Epidermal melanocyte (primary cell): ENCODE results near the gene TPPP3.
"Not testable (repeated sequence)": the region's sequence is repeated elsewhere in the genome, so short reads cannot be mapped to it uniquely, and the experiment has no call there.

Source experiments
- DNase-seq: peaks from one replicate; pipeline ENCODE4 v3.0.0; 2011; ENCODE audit warnings: low spot score; ENCODE audit not compliant: insufficient read length

The TPPP3 gene

DNA sequence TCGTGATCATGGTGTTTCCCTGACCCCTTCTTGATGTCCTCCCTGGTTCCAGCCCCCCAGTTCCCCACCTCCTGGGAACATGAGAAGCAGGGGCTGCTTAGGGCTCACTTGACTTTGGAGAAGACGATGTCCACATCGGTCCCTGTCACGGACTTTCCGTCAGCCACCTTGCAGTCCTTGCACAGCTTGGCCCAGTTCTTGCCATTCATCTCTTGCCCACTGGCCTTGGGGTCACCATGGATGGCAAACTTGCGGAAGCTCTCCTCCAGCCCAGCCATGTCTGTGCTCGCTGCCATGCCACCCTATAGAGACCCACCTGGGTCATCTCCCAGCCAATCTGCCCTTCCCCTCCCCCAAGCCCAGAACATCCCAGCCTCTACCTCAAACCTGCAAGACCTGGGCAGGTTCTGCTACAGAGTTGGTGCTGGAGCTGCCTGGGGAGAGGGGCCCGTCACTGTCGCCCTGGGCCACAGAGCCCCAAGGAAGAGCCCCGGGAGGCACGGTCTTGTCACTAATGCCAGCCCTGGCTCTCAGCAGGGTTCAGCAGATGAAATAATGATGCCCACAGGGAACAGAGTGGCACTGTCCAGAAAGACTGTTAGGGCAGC is 2.4 kb downstream of the TPPP3 start:
- no peak for DNase-seq

DNA sequence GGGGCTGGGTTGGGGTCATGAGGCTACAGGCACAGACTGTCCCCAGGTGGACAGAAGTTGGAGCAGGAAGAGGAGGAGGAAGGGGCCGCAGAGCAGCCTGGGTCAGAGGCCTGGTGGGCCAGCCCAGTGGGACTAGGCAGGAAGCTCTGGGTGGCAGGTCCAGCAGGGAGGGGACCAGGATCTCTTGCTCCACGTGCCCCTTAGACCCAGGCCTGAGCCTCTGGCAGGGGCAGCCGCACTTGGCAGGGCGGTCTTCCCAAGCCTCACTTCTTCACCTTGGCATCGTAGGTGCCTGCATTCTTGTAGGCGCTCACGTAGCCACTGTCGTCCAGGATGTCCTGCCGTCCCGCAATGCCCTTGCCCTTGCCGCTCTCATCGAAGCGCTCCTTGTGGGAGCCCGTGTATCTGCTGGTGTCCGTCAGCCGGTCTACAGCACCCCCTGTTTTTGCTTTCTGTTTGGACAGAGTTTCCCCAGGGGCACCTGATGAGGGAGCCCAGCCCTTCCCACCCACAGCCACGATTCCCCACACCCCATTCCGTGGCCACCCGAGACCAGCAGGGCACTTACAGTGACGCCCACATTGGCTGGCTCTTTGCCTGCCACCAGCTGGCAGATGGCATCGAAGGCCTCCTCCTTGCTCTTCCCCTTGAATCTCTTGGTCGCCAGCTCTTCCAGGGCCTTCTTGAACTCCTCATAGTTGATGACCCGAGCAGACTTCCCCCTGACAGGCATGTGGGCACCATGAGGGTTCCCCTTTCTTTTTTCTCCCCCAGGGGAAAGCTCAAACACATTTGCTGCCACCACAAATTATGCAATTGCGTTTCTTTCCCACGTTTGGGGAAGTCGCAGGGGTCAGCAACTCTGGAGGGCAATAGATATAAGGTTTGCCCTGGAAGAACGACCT is 3.1 kb downstream of the TPPP3 start:
- no peak for DNase-seq

DNA sequence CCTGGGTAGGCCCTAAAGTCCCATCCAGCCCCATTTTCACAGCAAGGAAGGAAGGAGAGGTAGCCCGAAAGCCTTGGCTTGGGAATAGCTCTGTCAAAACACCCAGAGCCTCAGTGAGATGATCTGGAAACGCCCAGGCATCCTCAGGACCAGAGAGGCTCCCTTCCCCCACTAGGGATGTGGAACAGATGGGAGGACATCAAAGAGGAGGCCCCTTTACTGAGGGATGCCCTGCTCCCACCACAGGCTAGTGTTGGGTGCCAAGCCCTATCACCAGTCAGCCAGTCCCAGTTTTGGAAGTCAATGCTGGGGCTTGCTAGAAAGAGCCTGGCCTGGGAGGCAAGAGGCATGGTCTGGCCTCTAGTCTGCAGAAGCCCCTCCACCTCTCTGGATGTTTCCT is 4.7 kb downstream of the TPPP3 start:
- DNase-seq = no peak

DNA sequence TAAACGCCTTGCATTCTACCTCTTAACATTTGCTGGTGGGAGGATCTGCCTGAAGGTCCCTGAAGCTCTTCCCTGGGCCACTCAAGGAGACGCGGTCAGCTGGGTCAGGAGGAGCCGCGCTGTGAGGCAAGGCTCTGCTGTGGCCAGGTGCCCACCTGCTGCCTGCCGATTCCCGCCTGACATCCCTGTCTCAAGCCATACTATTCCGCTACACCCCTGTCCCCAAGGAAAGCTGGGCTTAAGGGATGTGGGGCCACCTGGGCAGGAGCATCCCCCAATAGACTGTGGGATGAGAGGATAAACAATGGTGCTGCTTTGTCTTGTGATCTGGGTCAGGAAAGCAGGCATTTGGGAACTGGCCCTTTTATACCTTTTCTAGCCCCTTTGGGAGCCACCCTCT is 5.1 kb downstream of the TPPP3 start:
- DNase-seq = no peak

GRCh38 chr16:67387479-67388079 is 5.7 kb downstream of the TPPP3 start:
- no peak for DNase-seq

DNA sequence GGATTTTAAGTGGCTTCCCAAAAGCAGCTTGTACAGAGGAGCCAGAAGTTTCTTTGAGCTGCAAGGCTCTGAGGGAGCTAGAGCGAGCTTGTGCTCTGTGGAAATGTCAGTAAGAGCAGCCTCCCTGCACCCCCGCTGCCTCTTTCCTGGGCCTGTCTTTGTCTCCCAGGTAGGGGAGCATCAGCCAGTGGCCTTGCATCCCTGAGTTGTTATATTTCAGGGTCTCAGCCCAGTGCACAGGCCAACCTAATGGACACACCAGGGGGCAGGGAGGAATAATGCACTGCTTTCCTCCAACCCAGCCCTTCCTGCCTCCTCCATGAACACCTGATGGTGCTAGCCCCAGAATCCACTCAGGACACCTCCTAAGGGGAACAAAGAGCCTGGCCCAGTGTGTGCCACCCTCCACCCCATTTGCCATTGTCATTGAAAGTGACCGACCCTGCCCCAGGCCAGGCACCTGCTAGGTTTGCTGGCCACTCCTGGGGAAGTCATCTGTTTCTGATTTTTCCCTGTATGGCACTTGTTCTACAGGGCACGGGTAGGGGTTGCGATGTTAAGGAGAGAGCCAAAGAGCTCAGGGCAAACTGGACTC is 6.3 kb downstream of the TPPP3 start:
- no peak for DNase-seq

- DNase-seq = no peak
Measured at GRCh38 chr16:67384778-67385510, 8.4 kb downstream of the TPPP3 start.

GRCh38 chr16:67383284-67383683 is 10.0 kb downstream of the TPPP3 start:
- DNase-seq = no peak

DNA sequence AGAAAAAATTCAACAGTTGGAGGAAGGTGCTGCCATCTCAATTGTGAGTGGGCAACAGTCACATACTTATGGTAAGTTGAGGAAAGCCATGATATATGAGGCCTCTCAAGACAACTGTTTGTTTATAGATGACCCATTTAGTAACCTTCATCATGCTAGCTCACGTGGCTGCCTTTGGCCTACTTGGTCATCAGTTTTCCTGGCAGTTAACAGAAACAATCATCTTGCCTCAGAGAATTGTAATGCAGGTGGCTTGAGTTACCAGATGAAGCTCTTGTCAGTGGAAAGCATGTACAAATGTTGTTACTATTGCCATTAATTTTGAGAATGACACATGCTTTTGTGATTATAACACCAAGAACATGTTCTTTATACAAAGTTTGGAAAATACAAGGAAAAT is 14.7 kb downstream of the TPPP3 start:
- DNase-seq = no peak

GRCh38 chr16:67376012-67376411 is 17.3 kb downstream of the TPPP3 start:
- not testable (repeated sequence) for DNase-seq

GRCh38 chr16:67372664-67373063 is 20.6 kb downstream of the TPPP3 start:
- DNase-seq = no peak

GRCh38 chr16:67370661-67371060 is 22.6 kb downstream of the TPPP3 start:
- no peak for DNase-seq

DNA sequence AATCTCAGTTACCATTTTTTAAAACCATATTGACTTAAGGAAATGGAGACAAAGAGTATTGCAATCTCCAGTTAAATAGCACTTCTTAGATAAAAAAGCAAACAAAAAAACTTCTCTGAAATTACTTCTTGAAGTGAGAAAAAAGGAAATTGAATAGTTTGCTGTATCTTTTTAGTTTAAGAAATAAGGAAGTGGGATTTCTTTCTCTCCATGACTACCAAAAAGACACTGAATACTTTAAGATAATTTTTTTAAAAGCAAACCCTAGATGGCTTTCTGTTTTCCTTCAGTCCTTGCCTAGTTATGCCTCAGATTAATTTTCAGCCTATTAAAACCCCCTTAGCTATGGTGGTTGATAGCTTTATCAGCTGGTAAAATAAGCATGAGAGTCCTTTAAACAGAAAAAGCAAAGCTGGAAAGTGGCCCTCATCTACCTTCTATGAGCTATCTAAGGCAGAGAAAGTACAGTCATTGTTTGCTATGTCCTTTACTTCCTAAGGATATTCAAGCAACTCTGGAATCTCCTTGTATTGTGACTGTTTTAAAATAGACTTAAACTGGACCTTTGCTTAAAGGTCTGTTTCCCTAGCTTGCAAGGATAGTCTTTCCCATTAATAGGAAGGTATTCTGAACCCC is 28.6 kb downstream of the TPPP3 start:
- no peak for DNase-seq

DNA sequence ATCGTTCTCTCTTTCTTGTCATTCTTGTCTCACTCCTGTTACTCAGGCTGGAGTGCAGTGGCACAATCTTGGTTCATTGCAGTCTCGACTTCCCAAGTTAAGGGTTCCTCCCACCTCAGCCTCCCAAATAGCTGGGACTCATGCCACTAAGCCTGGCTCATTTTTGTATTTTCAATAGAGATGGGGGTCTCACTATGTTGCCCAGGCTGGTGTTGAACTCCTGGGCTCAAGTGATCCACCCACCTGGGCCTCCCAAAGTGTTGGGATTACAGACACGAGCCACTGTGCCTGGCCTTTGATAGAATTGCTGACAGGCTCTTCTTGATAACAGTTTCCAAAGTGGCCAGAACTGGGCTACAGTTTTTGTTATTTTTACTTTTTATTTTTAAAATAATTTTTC is 32.3 kb downstream of the TPPP3 start:
- no peak for DNase-seq

DNA sequence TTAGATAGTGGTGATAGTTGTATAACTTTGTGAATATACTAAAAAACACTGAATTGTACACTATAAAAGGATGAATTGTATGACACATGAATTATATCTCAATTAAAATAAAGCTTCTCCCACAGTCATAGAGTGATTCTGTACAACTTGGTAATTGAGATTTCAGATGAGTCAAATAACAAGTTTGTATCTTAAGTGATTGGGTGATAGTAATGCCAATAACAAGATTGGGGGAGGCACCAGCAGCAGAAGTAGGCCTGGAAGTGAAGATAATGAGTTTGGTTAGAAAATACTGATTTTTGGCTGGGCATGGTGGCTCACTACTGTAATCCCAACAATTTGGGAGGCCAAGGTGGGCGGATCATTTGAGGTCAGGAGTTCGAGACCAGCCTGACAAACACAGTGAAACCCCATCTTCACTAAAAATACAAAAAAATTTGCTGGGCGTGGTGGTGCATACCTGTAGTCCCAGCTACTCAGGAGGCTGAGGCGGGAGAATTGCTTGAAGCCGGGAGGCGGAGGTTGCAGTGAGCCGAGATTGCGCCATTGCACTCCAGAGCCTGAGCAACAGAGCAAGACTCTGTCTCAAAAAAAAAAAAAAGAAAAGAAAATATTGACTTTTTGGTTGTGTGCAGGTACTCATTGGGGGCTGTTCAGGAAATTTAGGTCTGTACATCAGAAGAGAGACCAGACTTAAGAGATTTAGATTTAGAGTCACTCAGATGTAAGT is 33.6 kb downstream of the TPPP3 start:
- not testable (repeated sequence) for DNase-seq

- DNase-seq = no peak
Measured at GRCh38 chr16:67357561-67357960, 35.7 kb downstream of the TPPP3 start.

DNA sequence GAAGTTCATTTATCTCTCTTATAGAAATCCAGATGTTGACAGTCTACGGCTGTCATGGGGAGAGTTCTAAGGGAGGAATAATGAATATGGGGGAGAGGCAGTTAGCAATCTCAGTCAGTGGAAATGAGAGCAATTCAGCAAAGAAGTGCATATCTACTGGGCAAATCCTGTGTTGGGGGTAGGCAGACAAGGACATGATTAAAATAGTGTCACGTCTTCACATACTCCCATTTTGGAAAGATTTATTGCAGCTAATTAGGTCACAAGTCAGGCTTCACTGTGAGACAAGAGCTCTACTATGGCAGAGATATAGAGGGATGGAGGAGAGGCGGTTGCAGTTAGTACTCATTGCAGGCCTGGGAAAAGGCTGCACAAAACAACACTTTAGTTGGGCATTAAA is 36.9 kb downstream of the TPPP3 start:
- DNase-seq = no peak

DNA sequence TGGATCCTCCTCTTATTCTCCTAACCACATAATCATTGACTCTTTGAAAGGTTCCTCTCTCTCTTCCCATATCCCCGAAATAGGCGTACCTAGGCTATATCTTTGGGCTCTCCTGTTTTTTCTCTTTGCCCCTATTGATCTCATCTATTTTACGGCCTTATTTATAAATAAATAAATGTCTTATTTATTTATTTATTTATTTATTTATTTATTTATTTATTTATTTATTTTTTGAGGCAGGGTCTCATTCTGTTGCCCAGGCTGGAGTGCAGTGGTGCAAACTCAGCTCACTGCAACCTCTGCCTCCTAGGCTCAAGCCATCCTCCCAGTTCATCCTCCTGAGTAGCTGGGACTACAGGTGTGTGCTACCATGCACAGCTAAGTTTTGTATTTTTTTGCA is 40.8 kb downstream of the TPPP3 start:
- not testable (repeated sequence) for DNase-seq

GRCh38 chr16:67350324-67350723 is 43.0 kb downstream of the TPPP3 start:
- no peak for DNase-seq

DNA sequence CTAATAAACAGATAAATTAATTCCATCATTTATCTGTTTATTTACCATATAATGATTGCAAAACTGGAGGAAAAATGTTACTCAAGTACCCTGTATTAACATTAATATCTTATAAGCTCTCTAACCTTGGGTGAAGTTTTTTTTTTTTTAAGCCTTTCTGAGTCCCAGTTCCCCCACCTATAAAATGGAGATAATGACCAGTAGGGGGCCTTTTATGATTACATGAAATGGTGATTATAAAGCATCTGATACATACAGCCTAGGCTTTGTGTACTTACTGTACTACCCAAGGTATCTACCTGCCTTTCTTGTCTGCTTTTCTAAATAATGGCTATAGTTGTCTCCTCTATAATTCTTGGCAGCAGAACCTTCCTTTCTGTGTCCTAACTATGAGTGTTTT is 44.1 kb downstream of the TPPP3 start:
- DNase-seq = no peak
